SK-N-SH treated with all-trans-retinoic acid at 6 μM for 48 hours (cell line): Measurements from ENCODE around the gene DIPK1A.

ENCODE experiments used
- ATAC-seq: fragments of 200-7000 bp; cut with Tn5 transposase; 3 replicates; pipeline ENCODE4 v1.9.1; 2020; ENCODE audit warnings: mild to moderate bottlenecking, moderate library complexity
- CREB5 ChIP-seq: fragments of 250-450 bp; sonication (Bioruptor Pico); IDR thresholded peaks from 2 replicates; pipeline ENCODE4 v1.5.1; 2020; ENCODE audit warnings: low read depth, mild to moderate bottlenecking, moderate library complexity
- CSDC2 ChIP-seq: fragments of 250-450 bp; sonication (Bioruptor Pico); IDR thresholded peaks from 2 replicates; pipeline ENCODE4 v1.5.0; 2020; ENCODE audit warnings: mild to moderate bottlenecking, moderate library complexity
- ESRRG ChIP-seq: fragments of 250-450 bp; sonication (Bioruptor Pico); IDR thresholded peaks from 2 replicates; pipeline ENCODE4 v1.6.1; 2021; ENCODE audit warnings: mild to moderate bottlenecking
- GLIS3 ChIP-seq: fragments of 250-450 bp; sonication (Bioruptor Pico); IDR thresholded peaks from 2 replicates; pipeline ENCODE4 v1.5.0; 2020; ENCODE audit warnings: mild to moderate bottlenecking, moderate library complexity
- ISL1 ChIP-seq: fragments of 250-450 bp; sonication (Bioruptor Pico); IDR thresholded peaks from 2 replicates; pipeline ENCODE4 v2.1.2; 2022; ENCODE audit warnings: mild to moderate bottlenecking, moderate library complexity
- PPARA ChIP-seq: fragments of 250-450 bp; sonication (Bioruptor Pico); IDR thresholded peaks from 2 replicates; pipeline ENCODE4 v1.5.0; 2020; ENCODE audit warnings: mild to moderate bottlenecking, borderline replicate concordance
- TSHZ2 ChIP-seq: fragments of 250-450 bp; sonication (Bioruptor Pico); IDR thresholded peaks from 2 replicates; pipeline ENCODE4 v1.5.0; 2020; ENCODE audit warnings: mild to moderate bottlenecking, moderate library complexity
- ZC3H10 ChIP-seq: fragments of 250-450 bp; sonication (Bioruptor Pico); IDR thresholded peaks from 2 replicates; pipeline ENCODE4 v1.5.1; 2021; ENCODE audit warnings: mild to moderate bottlenecking, moderate library complexity
- ZFP30 ChIP-seq: fragments of 450-650 bp; formaldehyde crosslinking; IDR thresholded peaks from 2 replicates; pipeline ENCODE4 v1.5.0; 2022; ENCODE audit warnings: mild to moderate bottlenecking, moderate library complexity
- ZNF565 ChIP-seq: fragments of 450-650 bp; formaldehyde crosslinking; conservative IDR thresholded peaks from 2 replicates; pipeline ENCODE4 v1.5.0; 2020; ENCODE audit warnings: low read depth, mild to moderate bottlenecking, moderate library complexity
- ZNF8 ChIP-seq: fragments of 450-650 bp; formaldehyde crosslinking; IDR thresholded peaks from 2 replicates; pipeline ENCODE4 v1.5.0; 2020; ENCODE audit warnings: mild to moderate bottlenecking, moderate library complexity
- TF ChIP-seq, protein P1 (sequence below): fragments of 250-450 bp; sonication (Bioruptor Pico); IDR thresholded peaks from 2 replicates; pipeline ENCODE4 v1.5.1; 2021; ENCODE audit warnings: mild to moderate bottlenecking, moderate library complexity

Gene DIPK1A

GRCh38 chr1:92842082-92843045, 118.9 kb downstream of the DIPK1A start:
- TF ChIP-seq, protein P1, sequence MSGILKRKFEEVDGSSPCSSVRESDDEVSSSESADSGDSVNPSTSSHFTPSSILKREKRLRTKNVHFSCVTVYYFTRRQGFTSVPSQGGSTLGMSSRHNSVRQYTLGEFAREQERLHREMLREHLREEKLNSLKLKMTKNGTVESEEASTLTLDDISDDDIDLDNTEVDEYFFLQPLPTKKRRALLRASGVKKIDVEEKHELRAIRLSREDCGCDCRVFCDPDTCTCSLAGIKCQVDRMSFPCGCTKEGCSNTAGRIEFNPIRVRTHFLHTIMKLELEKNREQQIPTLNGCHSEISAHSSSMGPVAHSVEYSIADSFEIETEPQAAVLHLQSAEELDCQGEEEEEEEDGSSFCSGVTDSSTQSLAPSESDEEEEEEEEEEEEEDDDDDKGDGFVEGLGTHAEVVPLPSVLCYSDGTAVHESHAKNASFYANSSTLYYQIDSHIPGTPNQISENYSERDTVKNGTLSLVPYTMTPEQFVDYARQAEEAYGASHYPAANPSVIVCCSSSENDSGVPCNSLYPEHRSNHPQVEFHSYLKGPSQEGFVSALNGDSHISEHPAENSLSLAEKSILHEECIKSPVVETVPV (CRISPR knock-in tag) = peak; percentile 10; the same call in 1 of the 2 replicates
- TF ChIP-seq GLIS3 (CRISPR knock-in tag) (no peak), ZC3H10 (CRISPR knock-in tag) (no peak), ESRRG (CRISPR knock-in tag) (no peak)
- TF ChIP-seq, all 23 proteins: peak for 1
- no peak for ATAC-seq

- no peak for ATAC-seq
- TF ChIP-seq TSHZ2 (CRISPR knock-in tag) = no peak
- no peak for TF ChIP-seq ZFP30
- TF ChIP-seq CSDC2 (CRISPR knock-in tag) = no peak
- TF ChIP-seq PPARA = no peak
- TF ChIP-seq ISL1 = no peak
- no peak for TF ChIP-seq ZNF8 (CRISPR knock-in tag)
- TF ChIP-seq, all 23 proteins: peak for 0
Measured at GRCh38 chr1:92840600-92840999, 120.7 kb downstream of the DIPK1A start.

DNA sequence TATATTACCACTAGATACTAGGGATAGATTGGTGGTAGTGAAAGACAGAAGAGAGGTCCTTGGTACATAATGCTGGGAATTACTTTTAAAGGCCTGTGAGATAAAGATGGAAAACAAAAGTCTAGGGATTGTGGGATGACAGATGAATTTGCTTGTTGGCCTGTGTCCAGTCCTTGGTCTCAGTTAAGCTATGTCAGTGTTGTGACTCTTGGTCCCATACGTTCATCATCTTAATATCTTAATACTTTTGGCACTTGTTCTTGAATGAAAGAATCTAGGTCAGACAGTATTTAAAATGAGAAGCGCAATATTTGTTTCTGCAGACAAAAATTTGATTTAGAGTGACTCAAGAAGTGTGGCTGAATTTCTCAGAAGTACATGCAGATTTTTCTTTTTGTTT, 121.8 kb downstream of the DIPK1A start:
- no peak for ATAC-seq
- no peak for TF ChIP-seq ZNF565 (CRISPR knock-in tag)
- TF ChIP-seq CREB5 (CRISPR knock-in tag) = no peak
- TF ChIP-seq TSHZ2 (CRISPR knock-in tag) = no peak

GRCh38 chr1:92838519-92838918, 122.7 kb downstream of the DIPK1A start:
- TF ChIP-seq ZC3H10 (CRISPR knock-in tag) (no peak), CREB5 (CRISPR knock-in tag) (no peak), ESRRG (CRISPR knock-in tag) (no peak), ZFP30 (no peak), GLIS3 (CRISPR knock-in tag) (no peak)
- TF ChIP-seq, protein P1 (CRISPR knock-in tag) = no peak
- ATAC-seq = no peak
